ENCODE data around the gene TOP3B. TPM values are rescaled to one million over a fixed set of nuclear protein-coding genes. Genes with fewer than 3 reads are reported as not detected.

TOP3B gene
- total RNA-seq, 1 experiment from 2014 or later, result 23.9 TPM

DNA sequence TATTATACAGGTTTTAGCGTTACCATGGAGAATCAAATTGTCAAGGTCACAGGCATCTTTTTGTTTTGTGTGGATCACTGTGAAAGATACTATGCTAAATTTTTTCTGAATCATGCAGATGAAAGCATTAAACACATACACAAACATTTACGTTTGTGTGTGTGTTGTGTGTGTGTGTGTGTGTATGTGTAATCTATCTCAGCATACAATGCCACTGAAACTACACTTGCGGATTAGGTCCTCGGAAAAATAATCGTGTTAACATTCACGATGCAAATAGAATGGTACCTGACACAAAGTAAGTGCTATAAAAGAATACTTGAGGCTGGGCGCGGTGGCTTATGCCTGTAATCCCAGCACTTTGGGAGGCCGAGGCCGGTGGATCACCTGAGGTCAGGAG lies 41.9 kb upstream of the TOP3B start:
- H3K4me3 ChIP-seq, result no peak overlapping the region
- H2AFZ ChIP-seq, result no peak overlapping the region
- no peaks in the 10 kb centered on the region for H3K4me1 ChIP-seq (replicated peaks; ENCODE audit: insufficient read depth)
- H3K27ac ChIP-seq, result no peak overlapping the region
- no peaks in the 10 kb centered on the region for H3F3A ChIP-seq (ENCODE audit: insufficient read depth, low read depth)
- H3K9me2 ChIP-seq (ENCODE audit: insufficient read depth), result no peaks in the 10 kb centered on the region
- no peaks in the 10 kb centered on the region for H4K20me1 ChIP-seq (ENCODE audit: insufficient read depth)
- no peak for TF ChIP-seq EZH2 (IDR thresholded peaks at IDR 0.05; ENCODE audit: low read depth)
- TF ChIP-seq, protein P1, sequence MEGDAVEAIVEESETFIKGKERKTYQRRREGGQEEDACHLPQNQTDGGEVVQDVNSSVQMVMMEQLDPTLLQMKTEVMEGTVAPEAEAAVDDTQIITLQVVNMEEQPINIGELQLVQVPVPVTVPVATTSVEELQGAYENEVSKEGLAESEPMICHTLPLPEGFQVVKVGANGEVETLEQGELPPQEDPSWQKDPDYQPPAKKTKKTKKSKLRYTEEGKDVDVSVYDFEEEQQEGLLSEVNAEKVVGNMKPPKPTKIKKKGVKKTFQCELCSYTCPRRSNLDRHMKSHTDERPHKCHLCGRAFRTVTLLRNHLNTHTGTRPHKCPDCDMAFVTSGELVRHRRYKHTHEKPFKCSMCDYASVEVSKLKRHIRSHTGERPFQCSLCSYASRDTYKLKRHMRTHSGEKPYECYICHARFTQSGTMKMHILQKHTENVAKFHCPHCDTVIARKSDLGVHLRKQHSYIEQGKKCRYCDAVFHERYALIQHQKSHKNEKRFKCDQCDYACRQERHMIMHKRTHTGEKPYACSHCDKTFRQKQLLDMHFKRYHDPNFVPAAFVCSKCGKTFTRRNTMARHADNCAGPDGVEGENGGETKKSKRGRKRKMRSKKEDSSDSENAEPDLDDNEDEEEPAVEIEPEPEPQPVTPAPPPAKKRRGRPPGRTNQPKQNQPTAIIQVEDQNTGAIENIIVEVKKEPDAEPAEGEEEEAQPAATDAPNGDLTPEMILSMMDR (conservative IDR thresholded peaks at IDR 0.05), result no peak
- no peak overlapping the region for H3K4me2 ChIP-seq
- no peaks in the 10 kb centered on the region; the same call in 1 of the 2 replicates for H3K27me3 ChIP-seq (ENCODE audit: insufficient read depth, low read depth)
- DNase-seq, result no peak
- intact Hi-C loops (cut with micrococcal nuclease; ENCODE audit: unreplicated experiment), result no loop called here
- no peaks in the 10 kb centered on the region for H3K79me2 ChIP-seq (ENCODE audit: low read depth)
- H3K9me3 ChIP-seq (ENCODE audit: insufficient read depth, low read depth), result no peaks in the 10 kb centered on the region
- H3K36me3 ChIP-seq (ENCODE audit: low read depth), result no peaks in the 10 kb centered on the region
- ChIA-PET CTCF (no interaction called here), POLR2A (ENCODE audit: unreplicated experiment) (no interaction called here)
- BruUV-seq (replicated peaks), result no TSS peak

DNA sequence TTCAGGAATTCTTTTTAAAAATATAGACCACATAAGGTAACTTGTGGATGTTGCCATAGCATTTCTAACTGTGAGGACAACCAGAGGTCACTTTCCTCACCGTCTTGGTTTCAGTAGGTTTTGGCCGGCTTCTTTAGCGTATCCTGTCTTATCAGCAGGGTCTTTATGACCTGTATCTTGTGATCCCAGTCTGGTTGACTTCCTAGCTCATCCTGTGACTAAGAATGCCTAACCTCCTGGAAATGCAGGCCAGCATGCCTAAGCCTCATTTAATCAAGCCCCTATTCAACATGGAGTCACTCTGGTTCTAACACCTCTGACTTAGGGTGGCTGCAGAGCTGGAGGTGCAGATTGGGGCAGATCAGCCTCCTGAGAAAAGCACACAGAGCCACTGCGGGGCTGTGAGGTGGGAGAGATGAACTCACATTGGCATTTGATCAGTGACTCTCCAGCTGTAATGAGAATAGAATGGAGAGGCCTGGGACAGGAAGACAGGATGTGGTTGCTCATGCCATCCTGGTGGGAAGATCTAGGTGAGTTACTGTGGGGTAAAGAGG lies 41.1 kb upstream of the TOP3B start:
- no peaks in the 10 kb centered on the region for H4K20me1 ChIP-seq (ENCODE audit: insufficient read depth)
- CTCF ChIA-PET, result no interaction called here
- TF ChIP-seq EZH2 (IDR thresholded peaks at IDR 0.05; ENCODE audit: low read depth), result no peak
- TF ChIP-seq, protein P1 (conservative IDR thresholded peaks at IDR 0.05), result no peak
- no peaks in the 10 kb centered on the region for H3F3A ChIP-seq (ENCODE audit: insufficient read depth, low read depth)
- H3K79me2 ChIP-seq (ENCODE audit: low read depth), result no peaks in the 10 kb centered on the region
- no peak for DNase-seq
- POLR2A ChIA-PET (ENCODE audit: unreplicated experiment), result interaction anchor here (0.6 to 0.7 kb wide), 2 partner anchors 96 to 1865 kb away, joined by 6 to 10 read pairs; no protein-coding TSS in a partner anchor
- no peak overlapping the region for H3K27ac ChIP-seq
- intact Hi-C loops (cut with micrococcal nuclease; ENCODE audit: unreplicated experiment), result no loop called here
- no peaks in the 10 kb centered on the region for H3K9me2 ChIP-seq (ENCODE audit: insufficient read depth)
- no peak overlapping the region for H3K4me3 ChIP-seq
- no peaks in the 10 kb centered on the region for H3K9me3 ChIP-seq (ENCODE audit: insufficient read depth, low read depth)
- H3K27me3 ChIP-seq (ENCODE audit: insufficient read depth, low read depth), result no peaks in the 10 kb centered on the region; the same call in 1 of the 2 replicates
- no peak overlapping the region for H3K4me2 ChIP-seq
- no TSS peak for BruUV-seq (replicated peaks)
- no peaks in the 10 kb centered on the region for H3K4me1 ChIP-seq (replicated peaks; ENCODE audit: insufficient read depth)
- H3K36me3 ChIP-seq (ENCODE audit: low read depth), result no peaks in the 10 kb centered on the region
- H2AFZ ChIP-seq, result no peak overlapping the region

DNA sequence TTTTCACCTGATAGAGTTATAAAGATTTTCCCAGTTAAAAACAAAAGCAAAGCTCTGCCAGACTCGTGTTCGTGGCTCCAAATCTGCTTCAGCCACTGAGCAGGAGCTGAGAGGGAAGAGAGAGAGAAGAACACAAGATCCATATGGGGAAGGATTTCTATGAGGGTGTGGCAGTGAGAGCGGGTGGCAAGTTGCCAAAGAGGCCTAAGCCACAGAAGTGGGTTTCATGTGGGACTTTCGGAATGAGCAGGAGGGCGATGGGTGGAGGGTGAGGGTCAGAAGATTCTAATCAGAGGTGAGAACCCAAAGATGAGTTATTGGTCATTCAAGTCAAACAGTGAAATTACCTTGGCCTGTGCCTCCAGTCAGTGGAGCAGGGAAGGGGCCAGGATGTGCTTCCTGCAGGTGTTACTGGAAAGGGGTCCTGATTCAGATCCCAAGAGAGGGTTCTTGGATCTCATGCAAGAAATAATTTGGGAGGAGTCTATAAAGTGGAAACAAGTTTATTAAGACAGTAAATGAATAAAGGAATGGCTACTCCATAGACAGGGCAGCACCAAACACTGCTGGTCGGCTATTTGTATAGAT lies 40.5 kb upstream of the TOP3B start:
- Histone ChIP-seq H3K27me3 (ENCODE audit: insufficient read depth, low read depth) (peaks cover 5% of the 10 kb centered on the region), H3K79me2 (ENCODE audit: low read depth) (no peaks in the 10 kb centered on the region), H3K4me1 (replicated peaks; ENCODE audit: insufficient read depth) (no peaks in the 10 kb centered on the region), H3K36me3 (ENCODE audit: low read depth) (no peaks in the 10 kb centered on the region), H3K27ac (no peak overlapping the region), H4K20me1 (ENCODE audit: insufficient read depth) (no peaks in the 10 kb centered on the region), H3K9me2 (ENCODE audit: insufficient read depth) (no peaks in the 10 kb centered on the region), H2AFZ (no peak overlapping the region), H3K4me2 (no peak overlapping the region), H3K9me3 (ENCODE audit: insufficient read depth, low read depth) (no peaks in the 10 kb centered on the region), H3F3A (ENCODE audit: insufficient read depth, low read depth) (no peaks in the 10 kb centered on the region), H3K4me3 (no peak overlapping the region)
- no TSS peak for BruUV-seq (replicated peaks)
- POLR2A ChIA-PET (ENCODE audit: unreplicated experiment), result interaction anchor here (0.6 to 0.7 kb wide), 2 partner anchors 96 to 1866 kb away, joined by 6 to 10 read pairs; no protein-coding TSS in a partner anchor
- CTCF ChIA-PET, result no interaction called here
- no peak for DNase-seq
- intact Hi-C loops (cut with micrococcal nuclease; ENCODE audit: unreplicated experiment), result no loop called here
- TF ChIP-seq, protein P1 (conservative IDR thresholded peaks at IDR 0.05), result no peak
- TF ChIP-seq EZH2 (IDR thresholded peaks at IDR 0.05; ENCODE audit: low read depth), result no peak

Measured in PC-9 (cell line).